ENCODE results near the gene BICD2.

DNA sequence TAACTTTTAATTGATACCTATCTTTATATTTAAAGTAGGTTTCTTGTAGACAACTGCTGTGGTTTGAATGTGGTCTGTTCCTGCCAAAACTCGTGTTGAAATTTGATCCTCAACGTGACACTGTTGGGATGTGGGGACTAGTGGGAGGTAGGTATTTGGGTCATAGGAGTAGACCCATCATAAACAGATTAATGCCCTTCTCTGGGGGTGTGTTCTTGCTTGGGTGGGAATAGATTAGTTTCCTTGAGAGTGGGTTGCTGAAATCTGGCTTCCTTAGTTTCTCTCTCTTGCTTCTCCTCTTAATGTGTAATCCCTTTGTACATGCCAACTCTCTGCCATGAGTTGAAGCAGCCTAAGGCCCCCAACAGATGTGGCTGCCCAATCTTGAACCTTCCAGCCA is 60.1 kb downstream of the BICD2 start:
- TF ChIP-seq, protein P1, sequence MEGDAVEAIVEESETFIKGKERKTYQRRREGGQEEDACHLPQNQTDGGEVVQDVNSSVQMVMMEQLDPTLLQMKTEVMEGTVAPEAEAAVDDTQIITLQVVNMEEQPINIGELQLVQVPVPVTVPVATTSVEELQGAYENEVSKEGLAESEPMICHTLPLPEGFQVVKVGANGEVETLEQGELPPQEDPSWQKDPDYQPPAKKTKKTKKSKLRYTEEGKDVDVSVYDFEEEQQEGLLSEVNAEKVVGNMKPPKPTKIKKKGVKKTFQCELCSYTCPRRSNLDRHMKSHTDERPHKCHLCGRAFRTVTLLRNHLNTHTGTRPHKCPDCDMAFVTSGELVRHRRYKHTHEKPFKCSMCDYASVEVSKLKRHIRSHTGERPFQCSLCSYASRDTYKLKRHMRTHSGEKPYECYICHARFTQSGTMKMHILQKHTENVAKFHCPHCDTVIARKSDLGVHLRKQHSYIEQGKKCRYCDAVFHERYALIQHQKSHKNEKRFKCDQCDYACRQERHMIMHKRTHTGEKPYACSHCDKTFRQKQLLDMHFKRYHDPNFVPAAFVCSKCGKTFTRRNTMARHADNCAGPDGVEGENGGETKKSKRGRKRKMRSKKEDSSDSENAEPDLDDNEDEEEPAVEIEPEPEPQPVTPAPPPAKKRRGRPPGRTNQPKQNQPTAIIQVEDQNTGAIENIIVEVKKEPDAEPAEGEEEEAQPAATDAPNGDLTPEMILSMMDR (IDR thresholded peaks at IDR 0.05) = no peak
- TF ChIP-seq EP300 (IDR thresholded peaks at IDR 0.05; ENCODE audit: low read depth) (no peak), POLR2A (IDR thresholded peaks at IDR 0.05) (no peak), POLR2AphosphoS5 (IDR thresholded peaks at IDR 0.05) (no peak)
